SJSA1 (cell line): Measurements from ENCODE around the gene MYO1D. TPM values are rescaled to one million over a fixed set of nuclear protein-coding genes. Genes with fewer than 3 reads are reported as not detected.
"Not testable (repeated sequence)": the region's sequence is repeated elsewhere in the genome, so short reads cannot be mapped to it uniquely, and the experiment has no call there.

Experiments used
- DNase-seq, 2 experiments: peaks; one replicate each; pipeline ENCODE4 v3.0.0-alpha.2; 2015 to 2020; ENCODE audit warnings: low spot score in 2 of 2, low read depth in 1 of 2
- H3K27ac ChIP-seq: fragments of 250-450 bp; sonication (Bioruptor Pico); 2 replicates; pipeline ENCODE4 v1.5.1; 2020; ENCODE audit warnings: mild to moderate bottlenecking, moderate library complexity
- H3K27me3 ChIP-seq: fragments of 250-450 bp; sonication (Bioruptor Pico); replicated peaks from 2 replicates; pipeline ENCODE4 v1.5.1; 2020; ENCODE audit warnings: mild to moderate bottlenecking, moderate library complexity
- H3K36me3 ChIP-seq: fragments of 250-450 bp; sonication (Bioruptor Pico); 2 replicates; pipeline ENCODE4 v1.5.1; 2020; ENCODE audit warnings: mild to moderate bottlenecking
- H3K4me1 ChIP-seq: fragments of 250-450 bp; sonication (Bioruptor Pico); replicated peaks from 2 replicates; pipeline ENCODE4 v1.6.1; 2021; ENCODE audit warnings: mild to moderate bottlenecking
- H3K4me3 ChIP-seq: fragments of 250-450 bp; sonication (Bioruptor Pico); 2 replicates; pipeline ENCODE4 v1.5.1; 2020; ENCODE audit warnings: mild to moderate bottlenecking
- H3K9me3 ChIP-seq: fragments of 250-450 bp; sonication (Bioruptor Pico); replicated peaks from 2 replicates; pipeline ENCODE4 v1.5.1; 2020; ENCODE audit warnings: mild to moderate bottlenecking
- total RNA-seq: library from RNA; depleted of rRNA; stranded (reverse); fragments of >200 nt; shearing (Covaris generic); gene quantifications from 2 replicates; pipeline ENCODE4 v1.2.3, GENCODE V29; 2014

MYO1D gene
- total RNA-seq, 1 experiment from 2014 or later = 1.1 TPM

DNA sequence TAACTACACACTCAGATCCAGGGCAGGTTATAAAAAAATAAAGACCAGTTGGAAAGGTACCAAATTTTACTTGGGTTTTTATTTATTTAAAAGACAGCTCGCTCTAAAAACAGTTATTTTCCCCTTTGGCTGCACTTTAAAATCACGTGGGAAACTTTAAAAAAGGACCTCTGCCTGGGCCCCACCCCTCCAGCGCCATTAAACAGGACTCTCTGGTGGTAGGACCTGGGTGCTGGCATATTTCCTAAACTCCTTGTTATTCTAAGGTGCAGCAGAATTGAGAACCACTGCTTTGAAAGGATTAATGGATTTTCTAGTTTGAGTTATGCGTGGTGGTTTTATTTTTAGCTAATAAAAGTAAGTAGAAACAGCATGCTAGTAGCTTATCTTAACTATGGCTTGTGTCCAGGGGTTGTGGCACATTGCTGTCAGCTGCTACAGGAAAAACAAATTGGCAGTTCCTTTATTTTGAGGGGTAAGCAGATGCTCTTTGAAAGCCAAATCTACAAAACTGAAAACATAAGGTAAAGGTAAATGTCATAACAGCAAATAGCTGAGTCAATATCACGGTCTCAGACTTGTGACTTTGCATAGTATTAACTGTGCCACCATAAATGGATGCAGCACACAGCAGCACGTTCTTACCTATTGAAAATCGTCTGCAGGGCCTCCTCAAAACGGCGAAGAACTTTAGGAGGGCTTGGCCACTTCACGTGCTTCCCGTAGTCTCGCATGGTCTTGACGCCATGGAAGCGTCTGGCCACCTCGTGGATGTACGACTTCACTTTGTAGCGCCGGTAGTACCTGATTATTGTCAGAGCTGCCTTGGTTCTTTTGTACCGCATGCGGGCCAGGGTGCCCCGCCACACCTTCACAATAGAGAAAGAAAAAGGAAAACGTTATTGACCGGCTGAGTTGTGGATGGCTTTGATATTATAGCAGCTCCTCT, 218.2 kb downstream of the MYO1D start:
- DNase-seq = no peak
- H3K4me3 ChIP-seq = no peak overlapping the region
- no peaks in the 10 kb centered on the region for H3K9me3 ChIP-seq
- no peaks in the 10 kb centered on the region for H3K4me1 ChIP-seq
- no peaks in the 10 kb centered on the region for H3K27me3 ChIP-seq
- H3K36me3 ChIP-seq = no peaks in the 10 kb centered on the region
- no peak overlapping the region for H3K27ac ChIP-seq

DNA sequence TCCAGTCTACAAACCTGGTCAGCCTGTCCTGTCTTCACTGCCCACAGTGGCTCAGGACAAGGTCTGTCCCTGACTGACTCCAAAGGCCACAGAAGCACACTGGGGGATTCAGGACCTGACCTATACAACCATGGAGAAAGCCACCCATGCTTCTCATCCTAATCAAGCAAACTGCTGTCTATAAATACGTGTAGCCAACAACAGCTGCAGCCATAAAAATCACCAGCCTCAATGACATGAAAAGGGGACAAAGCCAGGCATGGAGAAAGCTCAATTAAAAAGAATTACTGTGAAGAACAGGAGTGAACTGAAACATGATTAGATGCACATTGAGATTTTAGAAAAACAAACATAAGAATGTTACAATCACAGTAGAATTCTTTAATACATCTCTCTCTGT, 220.0 kb downstream of the MYO1D start:
- DNase-seq = no peak
- Histone ChIP-seq H3K4me1 (no peaks in the 10 kb centered on the region), H3K9me3 (no peaks in the 10 kb centered on the region), H3K27ac (no peak overlapping the region), H3K27me3 (no peaks in the 10 kb centered on the region), H3K36me3 (no peaks in the 10 kb centered on the region), H3K4me3 (no peak overlapping the region)

DNA sequence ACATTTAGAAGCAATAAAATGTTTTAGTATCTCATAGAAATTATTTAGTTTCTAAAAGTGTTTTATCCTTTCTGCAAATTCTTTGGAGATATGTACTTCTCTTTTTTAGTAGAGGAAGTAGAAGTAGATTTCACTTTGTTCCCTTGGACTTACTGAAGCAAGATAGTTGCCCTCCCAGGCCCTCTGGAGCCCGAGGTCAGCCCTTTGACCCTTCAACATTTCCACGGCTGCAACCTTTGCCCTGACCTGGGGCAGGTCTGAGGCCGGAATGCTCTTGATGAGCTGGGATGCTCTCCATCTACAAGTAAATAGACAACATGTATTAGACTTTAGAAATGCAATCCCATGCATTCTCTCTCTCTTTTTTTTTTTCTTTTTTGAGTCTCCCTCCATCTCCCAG, 222.6 kb downstream of the MYO1D start:
- H3K36me3 ChIP-seq = no peaks in the 10 kb centered on the region
- H3K9me3 ChIP-seq = no peaks in the 10 kb centered on the region
- H3K4me1 ChIP-seq = no peaks in the 10 kb centered on the region
- H3K27ac ChIP-seq = no peak overlapping the region
- no peak for DNase-seq
- H3K27me3 ChIP-seq = no peaks in the 10 kb centered on the region
- H3K4me3 ChIP-seq = no peak overlapping the region

DNA sequence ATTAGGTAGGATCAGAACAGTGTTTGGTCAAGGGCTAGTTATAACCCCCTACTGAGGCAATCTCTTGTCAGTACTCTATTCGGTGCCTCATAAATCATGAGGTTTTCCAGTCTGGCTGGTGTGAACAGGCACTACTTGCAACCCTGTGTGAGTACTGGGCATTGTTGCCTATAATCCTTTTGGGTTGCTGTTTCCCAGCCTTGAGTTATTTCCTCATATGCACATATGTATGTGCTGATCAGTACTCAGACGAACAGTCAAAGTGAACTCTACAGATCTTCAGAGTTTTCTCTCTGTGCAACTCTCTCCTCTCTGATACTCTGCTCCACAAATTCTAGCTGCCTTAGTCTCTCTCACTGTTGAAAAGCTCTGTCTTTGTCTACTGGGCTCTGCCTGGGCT, 225.8 kb downstream of the MYO1D start:
- Histone ChIP-seq H3K27me3 (no peaks in the 10 kb centered on the region), H3K9me3 (no peaks in the 10 kb centered on the region), H3K4me3 (no peak overlapping the region), H3K36me3 (no peaks in the 10 kb centered on the region), H3K4me1 (no peaks in the 10 kb centered on the region), H3K27ac (no peak overlapping the region)
- no peak for DNase-seq

DNA sequence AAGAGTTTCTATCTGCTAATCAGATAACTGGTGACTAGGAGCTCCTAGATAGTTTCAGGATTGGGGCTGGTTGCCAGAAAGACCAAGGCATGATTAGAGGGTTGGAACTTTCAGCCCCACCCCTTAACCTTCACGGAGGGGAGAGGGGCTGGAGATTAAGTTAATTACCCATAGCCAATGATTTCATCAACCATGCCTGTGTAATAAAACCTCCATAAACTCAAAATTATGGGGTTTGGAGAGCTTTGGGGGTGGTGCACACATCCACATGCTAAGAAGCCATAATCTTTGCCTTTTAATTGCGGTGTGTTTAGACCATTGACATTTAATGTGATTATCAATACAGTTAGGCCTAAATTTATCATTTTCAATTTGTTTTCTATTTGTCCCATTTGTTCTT, 228.5 kb downstream of the MYO1D start:
- Histone ChIP-seq H3K9me3 (no peaks in the 10 kb centered on the region), H3K4me3 (no peak overlapping the region), H3K36me3 (no peaks in the 10 kb centered on the region), H3K27me3 (no peaks in the 10 kb centered on the region), H3K27ac (no peak overlapping the region), H3K4me1 (no peaks in the 10 kb centered on the region)
- DNase-seq = no peak

DNA sequence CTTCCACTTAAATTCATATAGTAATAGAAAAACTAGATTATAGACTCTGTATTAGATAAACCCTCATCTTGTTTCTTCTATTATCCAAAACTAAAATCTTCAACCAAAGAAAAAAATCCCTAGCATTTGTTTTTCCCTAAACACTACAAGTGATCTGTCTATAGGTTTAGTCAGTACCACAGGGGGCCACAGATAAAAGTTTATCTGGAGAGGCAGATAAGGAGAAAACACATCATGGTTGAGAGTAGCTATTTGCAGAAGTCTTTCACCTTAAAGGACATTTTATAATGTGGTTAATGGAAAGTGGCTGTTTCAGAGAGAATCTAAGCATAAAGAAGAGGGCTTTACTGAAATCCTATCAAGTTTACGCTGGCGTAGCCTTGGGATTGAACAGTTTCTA, 230.0 kb downstream of the MYO1D start:
- H3K36me3 ChIP-seq = no peaks in the 10 kb centered on the region
- H3K27ac ChIP-seq = no peak overlapping the region
- no peaks in the 10 kb centered on the region for H3K27me3 ChIP-seq
- H3K9me3 ChIP-seq = no peaks in the 10 kb centered on the region
- H3K4me3 ChIP-seq = no peak overlapping the region
- H3K4me1 ChIP-seq = no peaks in the 10 kb centered on the region
- DNase-seq = no peak

DNA sequence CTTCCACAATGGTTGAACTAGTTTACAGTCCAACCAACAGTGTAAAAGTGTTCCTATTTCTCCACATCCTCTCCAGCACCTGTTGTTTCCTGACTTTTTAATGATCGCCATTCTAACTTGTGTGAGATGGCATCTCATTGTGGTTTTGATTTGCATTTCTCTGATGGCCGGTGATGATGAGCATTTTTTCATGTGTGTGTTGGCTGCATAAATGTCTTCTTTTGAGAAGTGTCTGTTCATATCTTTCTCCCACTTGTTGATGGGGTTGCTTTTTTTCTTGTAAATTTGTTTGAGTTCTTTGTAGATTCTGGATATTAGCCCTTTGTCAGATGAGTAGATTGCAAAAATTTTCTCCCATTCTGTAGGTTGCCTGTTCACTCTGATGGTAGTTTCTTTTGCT, 235.4 kb downstream of the MYO1D start:
- H3K9me3 ChIP-seq, H3K27me3 ChIP-seq, H3K27ac ChIP-seq, H3K36me3 ChIP-seq, H3K4me1 ChIP-seq, DNase-seq, H3K4me3 ChIP-seq: not testable (repeated sequence)

DNA sequence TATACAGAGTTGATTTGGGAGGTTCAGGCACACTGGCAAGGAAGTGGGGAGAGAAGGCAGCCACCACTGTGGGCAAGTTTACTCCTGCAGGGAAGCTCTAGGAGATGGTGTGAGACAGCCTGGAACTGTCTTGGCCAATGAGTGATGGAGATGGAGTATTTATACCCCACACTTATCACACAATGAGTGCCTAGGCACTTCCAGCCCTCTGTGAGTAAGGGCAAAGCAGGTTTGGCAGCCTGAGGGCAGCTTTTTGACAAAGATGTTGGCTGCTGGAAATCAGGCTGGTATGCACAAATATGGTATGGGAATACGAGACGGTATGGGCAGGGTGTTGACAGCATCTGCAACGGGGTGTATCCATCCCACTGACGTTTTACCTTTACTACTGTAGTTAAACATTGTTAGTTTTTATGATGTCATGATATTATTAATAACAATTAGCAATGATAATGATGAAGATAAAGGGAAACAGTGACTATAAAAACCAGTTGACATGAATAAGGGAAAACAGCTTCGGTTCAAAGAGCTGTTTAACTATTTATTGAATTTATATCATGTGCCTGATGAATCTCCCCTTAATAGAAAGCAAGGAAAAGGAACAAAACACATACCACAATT, 240.2 kb downstream of the MYO1D start:
- H3K36me3 ChIP-seq = no peaks in the 10 kb centered on the region
- H3K4me1 ChIP-seq = no peaks in the 10 kb centered on the region
- no peak overlapping the region for H3K27ac ChIP-seq
- no peaks in the 10 kb centered on the region for H3K9me3 ChIP-seq
- no peaks in the 10 kb centered on the region; the same call in 1 of the 2 replicates for H3K27me3 ChIP-seq
- H3K4me3 ChIP-seq = no peak overlapping the region
- DNase-seq = no peak

DNA sequence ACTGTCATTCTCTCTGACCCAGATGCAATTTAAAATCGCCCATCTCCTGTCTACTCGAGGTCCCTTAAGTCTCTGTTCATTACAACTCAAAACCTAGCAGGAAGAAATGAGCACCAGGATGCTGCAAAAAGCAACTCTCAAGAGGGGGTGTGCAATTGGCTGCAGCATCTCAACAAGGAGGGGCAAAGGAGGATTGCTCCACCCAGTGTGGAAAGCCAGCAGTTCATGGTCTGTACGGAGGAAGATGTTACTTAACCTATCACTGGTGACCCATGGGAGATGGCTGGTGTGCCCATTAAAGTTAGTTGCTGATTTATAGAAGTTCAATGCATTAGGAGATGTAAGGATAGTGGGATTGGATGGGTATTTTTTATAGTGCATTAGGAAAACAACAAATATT, 242.8 kb downstream of the MYO1D start:
- Histone ChIP-seq H3K36me3 (no peaks in the 10 kb centered on the region), H3K9me3 (no peaks in the 10 kb centered on the region), H3K4me3 (no peak overlapping the region), H3K4me1 (no peaks in the 10 kb centered on the region), H3K27ac (no peak overlapping the region), H3K27me3 (no peaks in the 10 kb centered on the region; the same call in none of the 2 replicates)
- DNase-seq = no peak

DNA sequence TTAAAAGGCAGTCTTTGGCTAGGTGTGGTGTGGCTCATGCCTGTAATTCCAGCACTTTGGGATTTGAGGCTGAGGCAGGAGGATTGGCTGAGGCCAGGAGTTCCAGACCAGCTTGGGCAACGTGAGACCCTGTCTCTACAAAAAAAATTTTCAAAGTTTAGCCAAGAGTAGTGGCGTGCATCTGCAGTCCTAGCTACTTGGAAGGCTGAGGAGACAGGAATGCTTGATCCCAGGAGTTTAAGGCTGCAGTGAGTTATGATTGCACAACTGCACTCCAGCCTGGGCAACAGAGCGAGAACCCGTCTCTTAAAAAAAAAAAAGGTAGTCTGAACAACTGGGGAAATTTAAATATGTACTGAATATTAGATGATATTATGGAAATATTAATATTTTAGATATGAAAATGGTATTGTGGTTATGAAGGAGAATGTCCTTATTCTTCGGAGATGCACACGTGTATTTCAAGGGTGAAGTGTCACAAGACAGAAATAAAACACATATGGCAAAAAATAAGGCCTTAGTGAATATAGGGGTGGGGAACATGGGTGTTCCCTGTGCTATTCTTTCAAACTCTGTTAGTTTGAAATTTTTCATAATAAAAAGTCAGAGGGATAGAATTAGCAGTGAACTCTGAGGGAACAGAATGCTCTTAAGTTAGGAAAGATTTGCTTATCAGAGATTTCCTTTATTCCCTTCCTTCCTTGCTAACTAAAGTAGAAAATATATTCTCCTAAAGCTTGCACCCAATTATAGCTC, 245.4 kb downstream of the MYO1D start:
- peaks cover 6% of the 10 kb centered on the region; the same call in 1 of the 2 replicates for H3K27me3 ChIP-seq
- no peaks in the 10 kb centered on the region for H3K4me1 ChIP-seq
- H3K9me3 ChIP-seq = no peaks in the 10 kb centered on the region
- no peaks in the 10 kb centered on the region for H3K36me3 ChIP-seq
- no peak overlapping the region for H3K4me3 ChIP-seq
- no peak overlapping the region for H3K27ac ChIP-seq
- no peak for DNase-seq

DNA sequence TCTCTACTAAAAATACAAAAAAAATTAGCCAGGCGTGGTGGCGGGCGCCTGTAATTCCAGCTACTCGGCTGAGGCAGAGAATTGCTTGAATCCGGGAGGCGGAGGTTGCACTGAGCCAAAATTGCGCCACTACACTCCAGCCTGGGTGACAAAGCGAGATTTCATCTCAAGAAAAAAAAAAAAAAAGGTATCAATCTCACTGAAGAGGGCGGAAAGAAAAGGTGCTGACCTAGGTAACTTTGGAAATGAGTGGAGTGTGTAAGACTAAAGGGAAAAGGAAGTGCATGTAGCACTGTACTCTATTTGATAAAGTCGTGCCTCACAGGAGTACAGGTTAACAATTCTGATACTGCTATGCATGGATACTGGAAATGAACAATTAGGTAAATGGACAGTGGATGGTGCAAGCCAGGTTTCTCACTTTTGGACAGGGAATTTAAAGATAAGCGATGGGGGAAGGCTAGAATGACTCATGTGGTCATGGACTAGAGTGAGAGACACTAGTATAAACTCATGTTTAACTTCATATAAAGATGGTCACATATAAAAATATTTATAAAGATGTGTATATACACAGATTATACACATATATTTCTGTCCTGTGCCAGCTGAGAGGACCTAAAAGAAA, 247.2 kb downstream of the MYO1D start:
- no peaks in the 10 kb centered on the region for H3K9me3 ChIP-seq
- peaks cover 6% of the 10 kb centered on the region; the same call in 1 of the 2 replicates for H3K27me3 ChIP-seq
- H3K4me3 ChIP-seq = no peak overlapping the region
- H3K36me3 ChIP-seq = no peaks in the 10 kb centered on the region
- H3K4me1 ChIP-seq = no peaks in the 10 kb centered on the region
- no peak overlapping the region for H3K27ac ChIP-seq
- DNase-seq = no peak

DNA sequence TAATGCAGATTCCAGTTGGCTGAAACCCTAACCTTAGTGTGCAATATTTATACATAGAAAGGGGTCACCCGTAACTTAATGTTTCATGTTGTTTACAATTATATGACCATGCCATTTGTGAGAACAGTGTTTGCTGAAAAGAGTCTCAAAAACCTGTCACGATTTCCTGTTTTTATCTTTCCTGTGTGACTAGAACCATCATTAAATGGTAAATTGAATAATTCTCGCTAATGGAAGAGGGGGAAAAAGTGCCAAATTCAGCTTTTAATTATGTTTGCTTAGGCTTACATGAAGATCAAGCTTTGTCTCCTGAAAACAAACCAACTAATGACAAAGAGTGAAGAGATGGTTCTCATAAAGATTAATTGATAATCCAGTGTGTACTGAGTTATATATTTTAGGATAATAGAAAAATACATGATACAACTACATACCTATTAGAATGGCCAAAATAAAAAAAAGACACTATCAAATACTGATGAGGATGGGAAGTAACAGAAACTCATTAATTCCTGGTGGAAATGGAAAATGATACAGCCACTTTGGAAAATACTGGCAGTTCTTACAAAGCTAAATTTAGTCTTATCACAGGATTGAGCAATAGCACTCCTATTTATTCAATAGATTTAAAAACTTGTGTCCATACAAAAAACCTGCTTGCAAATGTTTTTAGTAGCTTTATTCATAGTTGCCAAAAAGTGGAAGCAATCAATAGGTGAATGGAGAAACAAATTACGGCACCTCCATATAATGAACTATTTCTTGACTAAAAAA, 248.5 kb downstream of the MYO1D start:
- Histone ChIP-seq H3K36me3 (no peaks in the 10 kb centered on the region), H3K4me1 (no peaks in the 10 kb centered on the region), H3K4me3 (no peak overlapping the region), H3K27me3 (peaks cover 6% of the 10 kb centered on the region; the same call in 1 of the 2 replicates), H3K9me3 (no peaks in the 10 kb centered on the region), H3K27ac (no peak overlapping the region)
- no peak for DNase-seq
